Measurements from ENCODE around the gene ADGRF5.
A peak's percentile ranks its signal among the peaks of the same experiment; 100 is the strongest.

Gene ADGRF5

GRCh38 chr6:46967826-46968349 is 46.1 kb upstream of the ADGRF5 start (continued):
- no peak for TF ChIP-seq ZBTB44 (tag by site-specific recombination; IDR thresholded peaks at IDR 0.05)
- TF ChIP-seq ZNF174 (tag by site-specific recombination; IDR thresholded peaks at IDR 0.05), result no peak
- TF ChIP-seq ZNF549 (tag by site-specific recombination; IDR thresholded peaks at IDR 0.05), result no peak
- no peak for TF ChIP-seq ZNF423 (tag by site-specific recombination; IDR thresholded peaks at IDR 0.05)

- H3K36me3 ChIP-seq (ENCODE audit: control insufficient read depth in 2 of 2, insufficient read depth in 1 of 2, low read length in 2 of 2), result no peaks in the 10 kb centered on the region
- no peaks in the 10 kb centered on the region; the same call in 1 of the 2 replicates for H3K4me1 ChIP-seq (ENCODE audit: control insufficient read depth, insufficient read depth, low read length)
- H3K9me3 ChIP-seq (ENCODE audit: control insufficient read depth, insufficient read depth, low read depth, low read length), result no peaks in the 10 kb centered on the region
- POLR2A ChIA-PET, result interaction anchor here (1.0 kb wide), 1 partner anchor 9 kb away, joined by 3 read pairs; no protein-coding TSS in a partner anchor
- CTCF ChIA-PET, result interaction anchor here (0.6 to 1.3 kb wide), 6 partner anchors 47 to 1765 kb away, joined by 3 to 5 read pairs (median 4); no protein-coding TSS in a partner anchor
- no peak overlapping the region for H3K27ac ChIP-seq (ENCODE audit: extremely low read depth, low read depth, low read length)
- H3K4me3 ChIP-seq (ENCODE audit: low read depth, low read length), result no peak overlapping the region
- TF ChIP-seq ZNF311 (tag by site-specific recombination; IDR thresholded peaks at IDR 0.05; ENCODE audit: borderline replicate concordance) (no peak), KLF1 (tag by site-specific recombination; IDR thresholded peaks at IDR 0.05) (no peak), ZNF433 (tag by site-specific recombination; IDR thresholded peaks at IDR 0.05; ENCODE audit: low read depth) (no peak), ZNF785 (tag by site-specific recombination; IDR thresholded peaks at IDR 0.05) (no peak), ZNF211 (tag by site-specific recombination; IDR thresholded peaks at IDR 0.05; ENCODE audit: low read depth) (no peak), SETDB1 (IDR thresholded peaks at IDR 0.05; ENCODE audit: insufficient read length, low read length) (no peak), HIC1 (tag by site-specific recombination; IDR thresholded peaks at IDR 0.05) (no peak)
These were observed 43.2 kb upstream of the ADGRF5 start for GRCh38 chr6:46964716-46965519.

GRCh38 chr6:46963626-46964025 is 41.9 kb upstream of the ADGRF5 start:
- Histone ChIP-seq H3K36me3 (ENCODE audit: control insufficient read depth in 2 of 2, insufficient read depth in 1 of 2, low read length in 2 of 2) (no peaks in the 10 kb centered on the region), H3K4me3 (ENCODE audit: low read depth, low read length) (no peak overlapping the region), H3K27ac (ENCODE audit: extremely low read depth, low read depth, low read length) (no peak overlapping the region), H3K9me3 (ENCODE audit: control insufficient read depth, insufficient read depth, low read depth, low read length) (no peaks in the 10 kb centered on the region), H3K4me1 (ENCODE audit: control insufficient read depth, insufficient read depth, low read length) (no peaks in the 10 kb centered on the region; the same call in 1 of the 2 replicates)
- ChIA-PET CTCF (interaction anchor here (1.3 kb wide), 1 partner anchor 102 kb away, joined by 4 read pairs; no protein-coding TSS in a partner anchor), POLR2A (interaction anchor here (1.0 kb wide), 1 partner anchor 8 kb away, joined by 3 read pairs; no protein-coding TSS in a partner anchor)
- peak; percentile 78 for TF ChIP-seq ZFHX2 (tag by site-specific recombination; conservative IDR thresholded peaks at IDR 0.05)
- no peak for TF ChIP-seq ZNF223 (tag by site-specific recombination; IDR thresholded peaks at IDR 0.05)
- no peak for TF ChIP-seq ZNF600 (tag by site-specific recombination; IDR thresholded peaks at IDR 0.05)
- no peak for TF ChIP-seq ZNF785 (tag by site-specific recombination; IDR thresholded peaks at IDR 0.05)
- no peak for TF ChIP-seq ZNF280D (tag by site-specific recombination; IDR thresholded peaks at IDR 0.05)
- no peak for TF ChIP-seq ZNF549 (tag by site-specific recombination; IDR thresholded peaks at IDR 0.05)
- TF ChIP-seq EGR2 (tag by site-specific recombination; IDR thresholded peaks at IDR 0.05; ENCODE audit: low read depth), result peak; percentile 71; the same call in 1 of the 2 replicates
- no peak for TF ChIP-seq ZNF561 (tag by site-specific recombination; IDR thresholded peaks at IDR 0.05; ENCODE audit: borderline replicate concordance)
- TF ChIP-seq OVOL3 (tag by site-specific recombination; IDR thresholded peaks at IDR 0.05), result no peak

Measured in HEK293 (cell line).